GM12878 (cell line): ENCODE results near the gene DPP6. TPM values are rescaled to one million over a fixed set of nuclear protein-coding genes. Genes with fewer than 3 reads are reported as not detected.

ENCODE experiments used
- ATAC-seq: fragments of 200-7000 bp; cut with Tn5 transposase; 3 replicates; pipeline ENCODE4 v1.9.1; 2020; ENCODE audit warnings: mild to moderate bottlenecking, moderate library complexity
- BruUV-seq: library from RNA; stranded (reverse); fragments of 400-500 nt; replicated peaks from 2 replicates; lab custom pipeline; 2021; lab: Mats Ljungman, UMichigan
- CTCF ChIA-PET: fragments of 300-600 bp; sonication (Branson Sonifier 250); formaldehyde crosslinking; extraction: SDS; loops from one replicate; lab custom pipeline; 2021; ENCODE audit warnings: inconsistent platforms; lab: Yijun Ruan, JAX
- POLR2A ChIA-PET: fragments of 350-600 bp; formaldehyde crosslinking; extraction: SDS; loops from one replicate; lab custom pipeline; 2021; ENCODE audit warnings: inconsistent platforms; lab: Charles Lee
- RAD21 ChIA-PET: fragments of 300-600 bp; sonication (Branson Sonifier 250); formaldehyde crosslinking; loops from one replicate; lab custom pipeline; 2023; ENCODE audit warnings: antibody characterized with exemption; ENCODE audit not compliant: unreplicated experiment; lab: Charles Lee
- SMC1A ChIA-PET: fragments of 300-600 bp; sonication (Branson Sonifier 250); formaldehyde crosslinking; loops from one replicate; lab custom pipeline; 2023; ENCODE audit not compliant: unreplicated experiment, uncharacterized antibody; lab: Charles Lee
- DNase-seq: peaks from one replicate; pipeline ENCODE4 v3.0.0-alpha.2; 2011; ENCODE audit warnings: low read depth, low spot score
- FAIRE-seq: peaks from 3 replicates; lab custom pipeline; 2011; peaks lifted over from hg19 to GRCh38; lab: Jason Lieb, UNC
- H2AFZ ChIP-seq: 2 replicates; pipeline ENCODE4 v1.6.0; 2011; ENCODE audit warnings: low read depth, low read length, control low read depth; ENCODE audit not compliant: control insufficient read depth
- H3K27ac ChIP-seq: 2 replicates; pipeline ENCODE4 v1.5.1; 2011; ENCODE audit warnings: control low read depth; ENCODE audit not compliant: control insufficient read depth, insufficient read depth
- H3K27me3 ChIP-seq, 2 experiments: replicated peaks in 1 of 2; 2 replicates each; pipeline versions ENCODE4 v1.6.0 to v1.6.1; 2011; ENCODE audit warnings: low read length in 1 of 2; ENCODE audit not compliant: control insufficient read depth in 2 of 2, insufficient read depth in 2 of 2
- H3K36me3 ChIP-seq, 2 experiments: 2 replicates each; pipeline ENCODE4 v1.5.1; 2011; ENCODE audit warnings: low read length in 1 of 2; ENCODE audit not compliant: control insufficient read depth in 2 of 2, insufficient read depth in 2 of 2
- H3K4me1 ChIP-seq: 2 replicates; pipeline ENCODE4 v1.6.1; 2011; ENCODE audit warnings: mild to moderate bottlenecking, low read length, moderate library complexity, mixed read lengths; ENCODE audit not compliant: control insufficient read depth, insufficient read depth
- H3K4me2 ChIP-seq: 2 replicates; pipeline ENCODE4 v1.6.0; 2011; ENCODE audit warnings: control low read depth; ENCODE audit not compliant: control insufficient read depth, insufficient read depth
- H3K4me3 ChIP-seq: fragments of 200-600 bp; sonication (generic); 2 replicates; pipeline ENCODE4 v1.5.1; 2016
- H3K79me2 ChIP-seq: 2 replicates; pipeline ENCODE4 v1.6.0; 2011; ENCODE audit warnings: low read length; ENCODE audit not compliant: control insufficient read depth, insufficient read depth
- H3K9ac ChIP-seq: 2 replicates; pipeline ENCODE4 v1.8.0; 2011; ENCODE audit warnings: low read length, control low read depth, mixed read lengths; ENCODE audit not compliant: control insufficient read depth, insufficient read depth
- H3K9me3 ChIP-seq: replicated peaks from 3 replicates; pipeline ENCODE4 v1.5.1; 2011; ENCODE audit warnings: mild to moderate bottlenecking, low read length; ENCODE audit not compliant: control insufficient read depth, insufficient read depth
- H4K20me1 ChIP-seq: 2 replicates; pipeline ENCODE4 v1.6.0; 2011; ENCODE audit not compliant: control insufficient read depth, insufficient read depth
- CHD1 ChIP-seq: IDR thresholded peaks from 2 replicates; pipeline ENCODE4 v1.6.1; 2012; ENCODE audit warnings: low read depth, low read length, improper control_type of control experiment
- ESRRA ChIP-seq: IDR thresholded peaks from 2 replicates; pipeline ENCODE4 v1.6.1; 2012; ENCODE audit warnings: mild to moderate bottlenecking, low read length, improper control_type of control experiment
- FOS ChIP-seq: IDR thresholded peaks from 3 replicates; pipeline ENCODE4 v1.6.1; 2011; ENCODE audit warnings: borderline replicate concordance; ENCODE audit not compliant: insufficient read length; ENCODE audit errors: extremely low read depth
- IKZF1 ChIP-seq: fragments of 450-650 bp; conservative IDR thresholded peaks from 2 replicates; pipeline ENCODE4 v1.6.1; 2017; ENCODE audit warnings: antibody characterized with exemption, mild to moderate bottlenecking
- KAT2A ChIP-seq: conservative IDR thresholded peaks from 2 replicates; pipeline ENCODE4 v1.6.1; 2011; ENCODE audit warnings: low read depth, low read length; ENCODE audit not compliant: control insufficient read depth
- MEF2B ChIP-seq: fragments of 450-650 bp; IDR thresholded peaks from 2 replicates; pipeline ENCODE4 v1.6.1; 2018; ENCODE audit warnings: mild to moderate bottlenecking, moderate library complexity; ENCODE audit not compliant: partially characterized antibody, poor library complexity, severe bottlenecking
- MTA3 ChIP-seq: IDR thresholded peaks from 2 replicates; pipeline ENCODE4 v1.6.1; 2012; ENCODE audit warnings: low read length, inconsistent platforms, borderline replicate concordance
- NFYB ChIP-seq: IDR thresholded peaks from 2 replicates; pipeline ENCODE4 v1.6.1; 2011; ENCODE audit warnings: low read depth, mild to moderate bottlenecking, low read length, improper control_type of control experiment, moderate library complexity; ENCODE audit not compliant: insufficient read depth
- RAD51 ChIP-seq: fragments of 450-650 bp; IDR thresholded peaks from 2 replicates; pipeline ENCODE4 v1.6.1; 2016; ENCODE audit warnings: moderate library complexity, mild to moderate bottlenecking, inconsistent platforms
- REST ChIP-seq: IDR thresholded peaks from 2 replicates; pipeline ENCODE4 v1.6.1; 2012; ENCODE audit warnings: mild to moderate bottlenecking, low read depth, low read length
- SMARCA5 ChIP-seq: fragments of 450-650 bp; IDR thresholded peaks from 2 replicates; pipeline ENCODE4 v1.6.1; 2017; ENCODE audit warnings: mild to moderate bottlenecking
- SUPT20H ChIP-seq: IDR thresholded peaks from 2 replicates; pipeline ENCODE4 v1.6.1; 2011; ENCODE audit warnings: low read depth, mild to moderate bottlenecking, low read length, moderate library complexity, borderline replicate concordance; ENCODE audit not compliant: control insufficient read depth
- ZNF217 ChIP-seq: fragments of 450-650 bp; IDR thresholded peaks from 2 replicates; pipeline ENCODE4 v1.6.1; 2017; ENCODE audit warnings: antibody characterized with exemption, mild to moderate bottlenecking
- ZNF274 ChIP-seq: IDR thresholded peaks from one replicate; pipeline ENCODE4 v1.8.0; 2011; ENCODE audit not compliant: insufficient read length, insufficient read depth
- WGBS: methylation state at CpG from one replicate; pipeline ENCODE4 v1.1.6; 2016; ENCODE audit warnings: low lambda C conversion rate; ENCODE audit not compliant: insufficient replicate concordance, insufficient coverage; ENCODE audit errors: missing lambda C conversion rate; 5-methylcytosine and 5-hydroxymethylcytosine counted together
- in situ Hi-C: fragments of 300-500 bp; cut with MboI; formaldehyde crosslinking; loops from 9 replicates; pipeline ENCODE4 v1.14.3; 2018; ENCODE audit warnings: mixed read lengths
- intact Hi-C: fragments of 100-400 bp; cut with micrococcal nuclease; formaldehyde crosslinking; loops from one replicate; pipeline ENCODE4 v1.14.2; 2022; ENCODE audit not compliant: unreplicated experiment
- polyA plus RNA-seq, 11 experiments: library from polyadenylated mRNA; depleted of rRNA in 4 of 11; unstranded in 6 of 11; stranded (reverse) in 5 of 11; fragments of >200 nt; fragmentation: Nextera tagmentation in 4 of 11; fragmentation: Illumina TruSeq in 1 of 11; extraction: Ambion mirVana in 4 of 11; extraction: Trizol in 1 of 11; gene quantifications; 1 replicate in 1 of 11; 2 replicates in 10 of 11; pipeline versions ENCODE4 v1.2.1 to v1.2.3, GENCODE V29; 2011 to 2016; ENCODE audit warnings: inconsistent platforms in 2 of 11, missing spikeins in 2 of 11, low read depth in 1 of 11
- total RNA-seq, 4 experiments: library from RNA; depleted of rRNA in 3 of 4; stranded (reverse); fragments of >200 nt in 3 of 4; fragmentation: Illumina TruSeq in 1 of 4; extraction: Trizol in 1 of 4; gene quantifications; 2 replicates each; pipeline versions ENCODE4 v1.2.1 to v1.2.3, GENCODE V29; 2013 to 2021
- TF ChIP-seq, protein P1 (sequence below): fragments of 450-650 bp; formaldehyde crosslinking; IDR thresholded peaks from 2 replicates; pipeline ENCODE4 v1.5.0; 2022; ENCODE audit warnings: mild to moderate bottlenecking, missing genetic modification characterization
- TF ChIP-seq, protein P2 (sequence below): IDR thresholded peaks from 2 replicates; pipeline ENCODE4 v1.6.1; 2011; ENCODE audit warnings: low read depth, mild to moderate bottlenecking, low read length, moderate library complexity, borderline replicate concordance; ENCODE audit errors: extremely low read depth

Gene DPP6
- total and polyA plus RNA-seq, 10 of the 15 experiments (the other 5 are each of a cell fraction or from before 2014, with no cell fraction given): not detected

DNA sequence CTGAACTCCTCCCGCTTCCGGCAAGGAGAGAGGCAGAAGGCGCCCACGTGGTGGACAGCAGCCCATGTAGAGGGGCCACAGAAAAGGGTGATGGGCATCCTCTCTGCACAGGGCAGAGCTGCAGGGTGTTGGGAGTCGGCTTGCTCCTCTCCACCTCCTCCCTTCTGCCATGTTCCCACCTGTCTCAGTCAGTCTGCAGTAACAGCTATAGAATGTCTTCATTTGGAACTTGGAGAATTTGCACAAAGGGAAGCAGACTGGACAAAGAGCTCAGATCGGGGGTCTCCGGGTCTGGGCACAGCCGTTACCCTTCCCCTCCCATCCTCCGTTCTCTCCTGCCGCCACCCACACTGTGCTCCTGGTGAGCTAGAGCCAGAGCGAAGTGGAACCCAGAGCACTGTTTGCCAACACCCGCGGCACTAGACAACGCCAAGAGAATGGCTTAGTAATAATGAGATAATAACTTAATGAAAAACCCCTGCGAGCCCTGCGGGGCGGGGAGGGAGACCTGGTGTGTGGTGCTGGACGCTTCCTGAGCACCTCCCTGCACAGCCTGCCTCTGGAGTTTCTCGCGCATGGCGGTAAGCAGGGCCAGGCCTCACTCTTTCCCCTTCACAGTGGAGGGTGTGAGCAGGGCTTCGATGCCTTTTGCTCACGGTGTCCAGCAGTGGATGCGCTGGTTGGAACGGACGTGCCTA is 696.0 kb downstream of the DPP6 start (continued):
- TF ChIP-seq CHD1: no peak

- FAIRE-seq: no peak
- H3K9me3 ChIP-seq: no peaks in the 10 kb centered on the region
- TF ChIP-seq, protein P1, sequence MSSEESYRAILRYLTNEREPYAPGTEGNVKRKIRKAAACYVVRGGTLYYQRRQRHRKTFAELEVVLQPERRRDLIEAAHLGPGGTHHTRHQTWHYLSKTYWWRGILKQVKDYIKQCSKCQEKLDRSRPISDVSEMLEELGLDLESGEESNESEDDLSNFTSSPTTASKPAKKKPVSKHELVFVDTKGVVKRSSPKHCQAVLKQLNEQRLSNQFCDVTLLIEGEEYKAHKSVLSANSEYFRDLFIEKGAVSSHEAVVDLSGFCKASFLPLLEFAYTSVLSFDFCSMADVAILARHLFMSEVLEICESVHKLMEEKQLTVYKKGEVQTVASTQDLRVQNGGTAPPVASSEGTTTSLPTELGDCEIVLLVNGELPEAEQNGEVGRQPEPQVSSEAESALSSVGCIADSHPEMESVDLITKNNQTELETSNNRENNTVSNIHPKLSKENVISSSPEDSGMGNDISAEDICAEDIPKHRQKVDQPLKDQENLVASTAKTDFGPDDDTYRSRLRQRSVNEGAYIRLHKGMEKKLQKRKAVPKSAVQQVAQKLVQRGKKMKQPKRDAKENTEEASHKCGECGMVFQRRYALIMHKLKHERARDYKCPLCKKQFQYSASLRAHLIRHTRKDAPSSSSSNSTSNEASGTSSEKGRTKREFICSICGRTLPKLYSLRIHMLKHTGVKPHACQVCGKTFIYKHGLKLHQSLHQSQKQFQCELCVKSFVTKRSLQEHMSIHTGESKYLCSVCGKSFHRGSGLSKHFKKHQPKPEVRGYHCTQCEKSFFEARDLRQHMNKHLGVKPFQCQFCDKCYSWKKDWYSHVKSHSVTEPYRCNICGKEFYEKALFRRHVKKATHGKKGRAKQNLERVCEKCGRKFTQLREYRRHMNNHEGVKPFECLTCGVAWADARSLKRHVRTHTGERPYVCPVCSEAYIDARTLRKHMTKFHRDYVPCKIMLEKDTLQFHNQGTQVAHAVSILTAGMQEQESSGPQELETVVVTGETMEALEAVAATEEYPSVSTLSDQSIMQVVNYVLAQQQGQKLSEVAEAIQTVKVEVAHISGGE (CRISPR knock-in tag): no peak
- TF ChIP-seq KAT2A (no peak), REST (no peak), ESRRA (no peak), MEF2B (no peak), SUPT20H (no peak), FOS (no peak), ZNF217 (no peak), MTA3 (no peak), RAD51 (no peak), IKZF1 (no peak), SMARCA5 (no peak), NFYB (no peak), ZNF274 (no peak)
- TF ChIP-seq, protein P2, sequence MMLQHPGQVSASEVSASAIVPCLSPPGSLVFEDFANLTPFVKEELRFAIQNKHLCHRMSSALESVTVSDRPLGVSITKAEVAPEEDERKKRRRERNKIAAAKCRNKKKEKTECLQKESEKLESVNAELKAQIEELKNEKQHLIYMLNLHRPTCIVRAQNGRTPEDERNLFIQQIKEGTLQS: no peak
Measured at GRCh38 chr7:154750353-154750801, 698.2 kb downstream of the DPP6 start.

More at GRCh38 chr7:154750353-154750801, 698.2 kb downstream of the DPP6 start:
- Histone ChIP-seq H2AFZ (no peak overlapping the region), H3K4me3 (no peak overlapping the region), H3K36me3 (no peaks in the 10 kb centered on the region), H3K79me2 (no peaks in the 10 kb centered on the region), H3K27ac (no peak overlapping the region), H3K4me2 (no peak overlapping the region), H3K9ac (no peak overlapping the region), H3K4me1 (no peaks in the 10 kb centered on the region), H3K27me3 (no peaks in the 10 kb centered on the region; a peak in 1 of 4 replicates), H4K20me1 (no peaks in the 10 kb centered on the region)
- DNase-seq (no peak), ATAC-seq (no peak)
- in situ Hi-C loops: no loop called here
- no TSS peak for BruUV-seq
- 88% methylated on average over 27 of the region's 27 CpGs for WGBS
- intact Hi-C loops: no loop called here
- ChIA-PET POLR2A (no interaction called here), CTCF (no interaction called here), RAD21 (no interaction called here), SMC1A (no interaction called here)
